NK-92 (cell line): ENCODE measurements around the gene OCIAD2.
"Not testable (repeated sequence)": the region's sequence is repeated elsewhere in the genome, so short reads cannot be mapped to it uniquely, and the experiment has no call there.

ENCODE experiments used
- DNase-seq: peaks from one replicate; lab custom pipeline; 2025; ENCODE audit not compliant: unreplicated experiment; lab: John Stamatoyannopoulos, UW

The OCIAD2 gene

GRCh38 chr4:48907706-48908477 is 1.3 kb upstream of the OCIAD2 start:
- DNase-seq, result no peak

GRCh38 chr4:48905363-48906015 is 1.1 kb downstream of the OCIAD2 start:
- no peak for DNase-seq

- DNase-seq, result no peak
Observed at GRCh38 chr4:48904541-48905142, 1.9 kb downstream of the OCIAD2 start.

- DNase-seq, result no peak
Observed at GRCh38 chr4:48904101-48904500, 2.5 kb downstream of the OCIAD2 start.

GRCh38 chr4:48902266-48902665 is 4.3 kb downstream of the OCIAD2 start:
- no peak for DNase-seq

GRCh38 chr4:48901196-48901595 is 5.4 kb downstream of the OCIAD2 start:
- no peak for DNase-seq

GRCh38 chr4:48899950-48900349 is 6.6 kb downstream of the OCIAD2 start:
- no peak for DNase-seq

- DNase-seq, result no peak
Observed at GRCh38 chr4:48899432-48899749, 7.2 kb downstream of the OCIAD2 start.

GRCh38 chr4:48898733-48899431 is 7.7 kb downstream of the OCIAD2 start:
- no peak for DNase-seq

GRCh38 chr4:48896845-48897244 is 9.7 kb downstream of the OCIAD2 start:
- DNase-seq, result no peak

GRCh38 chr4:48891028-48891619 is 15.4 kb downstream of the OCIAD2 start:
- no peak for DNase-seq

- DNase-seq, result not testable (repeated sequence)
Observed at GRCh38 chr4:48889750-48890149, 16.8 kb downstream of the OCIAD2 start.

- DNase-seq, result not testable (repeated sequence)
Observed at GRCh38 chr4:48881646-48882045, 24.9 kb downstream of the OCIAD2 start.

- no peak for DNase-seq
Observed at GRCh38 chr4:48879561-48880442, 26.8 kb downstream of the OCIAD2 start.

- no peak for DNase-seq
Observed at GRCh38 chr4:48877827-48878535, 28.6 kb downstream of the OCIAD2 start.

- not testable (repeated sequence) for DNase-seq
Observed at GRCh38 chr4:48864696-48865095, 41.9 kb downstream of the OCIAD2 start.

- no peak for DNase-seq
Observed at GRCh38 chr4:48863728-48864127, 42.8 kb downstream of the OCIAD2 start.

- DNase-seq, result no peak
Observed at GRCh38 chr4:48862661-48863060, 43.9 kb downstream of the OCIAD2 start.

GRCh38 chr4:48862038-48862437 is 44.5 kb downstream of the OCIAD2 start:
- no peak for DNase-seq

- no peak for DNase-seq
Observed at GRCh38 chr4:48858130-48858529, 48.4 kb downstream of the OCIAD2 start.
